Upper lobe of left lung (tissue), 6 donors: ENCODE measurements around the gene NAP1L4. TPM values are rescaled to one million over a fixed set of nuclear protein-coding genes. Genes with fewer than 3 reads are reported as not detected.

Experiments used
- ATAC-seq, 2 donors: fragments of 200-7000 bp; cut with Tn5 transposase; one replicate each; pipeline ENCODE4 v1.9.1; 2022; ENCODE audit warnings: mild to moderate bottlenecking in 2 of 2, moderate library complexity in 2 of 2; ENCODE audit not compliant: low FRiP score in 2 of 2
- DNase-seq, 2 donors: peaks; one replicate each; pipeline ENCODE4 v3.0.0-alpha.2; 2019 to 2020
- H3K27ac ChIP-seq, 4 donors: fragments of 200-600 bp; sonication (generic); one replicate each; pipeline ENCODE4 v1.5.1; 2016 to 2019
- H3K27me3 ChIP-seq, 4 donors: fragments of 200-600 bp; sonication (generic); one replicate each; pipeline ENCODE4 v1.5.1; 2017 to 2019
- H3K36me3 ChIP-seq, 4 donors: fragments of 200-600 bp; sonication (generic); one replicate each; pipeline ENCODE4 v1.5.1; 2016 to 2019
- H3K4me1 ChIP-seq, 4 donors: fragments of 200-600 bp; sonication (generic); one replicate each; pipeline ENCODE4 v1.5.1; 2018 to 2019
- H3K4me3 ChIP-seq, 4 donors: fragments of 200-600 bp; sonication (generic); one replicate each; pipeline ENCODE4 v1.5.1; 2017 to 2019; ENCODE audit warnings: mild to moderate bottlenecking in 2 of 4, moderate library complexity in 1 of 4
- H3K9me3 ChIP-seq, 4 donors: fragments of 200-600 bp; sonication (generic); one replicate each; pipeline ENCODE4 v1.5.1; 2018 to 2019
- CTCF ChIP-seq, 6 experiments: fragments of 450-650 bp in 4 of 6; fragments of 200-600 bp in 2 of 6; sonication (generic) in 2 of 6; IDR thresholded peaks; one replicate each; pipeline ENCODE4 v1.5.1; 2016 to 2019; ENCODE audit warnings: antibody characterized with exemption in 6 of 6
- EP300 ChIP-seq, 4 donors: sonication (generic); formaldehyde crosslinking; IDR thresholded peaks; one replicate each; pipeline ENCODE4 v1.5.1; 2017; ENCODE audit warnings: antibody characterized with exemption in 4 of 4, control low read depth in 2 of 4
- POLR2A ChIP-seq, 4 donors: fragments of 450-650 bp; IDR thresholded peaks; one replicate each; pipeline ENCODE4 v1.5.1; 2016 to 2017; ENCODE audit warnings: antibody characterized with exemption in 4 of 4, mild to moderate bottlenecking in 2 of 4
- POLR2AphosphoS5 ChIP-seq, 2 donors: sonication (generic); formaldehyde crosslinking; IDR thresholded peaks; one replicate each; pipeline ENCODE4 v1.5.1; 2017; ENCODE audit warnings: antibody characterized with exemption in 2 of 2
- WGBS, 2 donors: methylation state at CpG; one replicate each; pipeline ENCODE4 v1.1.5; 2017 to 2018; 5-methylcytosine and 5-hydroxymethylcytosine counted together
- total RNA-seq, 6 donors: library from RNA; depleted of rRNA in 4 of 6; stranded (reverse); fragments of >200 nt in 4 of 6; gene quantifications; one replicate each; pipeline versions ENCODE4 v1.1.0 to v1.2.1, GENCODE V29; 2016 to 2021
- donor health status: DM: no; HTN: no; CAD: no; lungs with moderate emphysema.
- donor health status: DM: no; HTN: yes; CAD: no; lungs with severe emphysema.

The NAP1L4 gene
- total RNA-seq, 6 donors from 2014 or later = 81.1 to 194 (median 103) TPM

GRCh38 chr11:2934611-2935239 is 57.4 kb downstream of the NAP1L4 start:
- ATAC-seq = no peak
- peaks cover 0 to 7% (median 0%) of the 10 kb centered on the region in 4 donors for H3K27me3 ChIP-seq
- no peak overlapping the region for H3K27ac ChIP-seq
- no peak overlapping the region for H3K4me3 ChIP-seq
- peak; percentile 16 to 54 for DNase-seq
- WGBS, 2 donors = 86 to 93% methylated on average over 14 of the region's 14 CpGs
- peaks cover 0 to 7% (median 4%) of the 10 kb centered on the region in 4 donors for H3K9me3 ChIP-seq
- H3K36me3 ChIP-seq = no peaks in the 10 kb centered on the region
- TF ChIP-seq EP300 (IDR thresholded peaks at IDR 0.05) (no peak), POLR2A (IDR thresholded peaks at IDR 0.05) (no peak)
- H3K4me1 ChIP-seq = peaks cover 9 to 27% (median 18%) of the 10 kb centered on the region in 4 donors

- ATAC-seq = no peak
- TF ChIP-seq POLR2AphosphoS5 (IDR thresholded peaks at IDR 0.05) = no peak
- TF ChIP-seq POLR2A (IDR thresholded peaks at IDR 0.05) = no peak
- TF ChIP-seq EP300 (IDR thresholded peaks at IDR 0.05) = no peak
- no peak for TF ChIP-seq CTCF (IDR thresholded peaks at IDR 0.05)
- Histone ChIP-seq H3K27ac (peak overlapping the region in 2 of 4 donors; percentile 23 to 72), H3K4me3 (no peak overlapping the region), H3K36me3 (no peaks in the 10 kb centered on the region), H3K9me3 (peaks cover 0 to 7% (median 4%) of the 10 kb centered on the region in 4 donors), H3K4me1 (peaks cover 15 to 33% (median 22%) of the 10 kb centered on the region in 4 donors), H3K27me3 (peaks cover 0 to 7% (median 0%) of the 10 kb centered on the region in 4 donors)
- WGBS, 2 donors = 88 to 97% methylated on average over 7 of the region's 7 CpGs
- DNase-seq = no peak
Observed at GRCh38 chr11:2934021-2934550, 58.0 kb downstream of the NAP1L4 start.

GRCh38 chr11:2933375-2934020 is 58.6 kb downstream of the NAP1L4 start:
- Histone ChIP-seq H3K27me3 (peaks cover 0 to 12% (median 0%) of the 10 kb centered on the region in 4 donors), H3K9me3 (peaks cover 0 to 7% (median 4%) of the 10 kb centered on the region in 4 donors), H3K27ac (peak overlapping the region in 3 of 4 donors; percentile 13 to 72 (median 23)), H3K4me3 (no peak overlapping the region), H3K36me3 (no peaks in the 10 kb centered on the region), H3K4me1 (peaks cover 20 to 39% (median 28%) of the 10 kb centered on the region in 4 donors)
- TF ChIP-seq POLR2AphosphoS5 (IDR thresholded peaks at IDR 0.05) (peak; percentile 48 to 60), EP300 (IDR thresholded peaks at IDR 0.05) (no peak), POLR2A (IDR thresholded peaks at IDR 0.05) (peak in 1 of 4 donors; percentile 49), CTCF (IDR thresholded peaks at IDR 0.05) (no peak)
- WGBS, 2 donors = 20 to 40% methylated on average over 1 to 11 of the region's 12 CpGs
- peak; percentile 91 to 95 for DNase-seq
- peak; percentile 69 to 80 for ATAC-seq

- peak in 1 of 2 donors; percentile 65 for DNase-seq
- peak overlapping the region in 3 of 4 donors; percentile 13 to 72 (median 23) for H3K27ac ChIP-seq
- H3K9me3 ChIP-seq = peaks cover 0 to 4% (median 3%) of the 10 kb centered on the region in 4 donors
- no peak for TF ChIP-seq POLR2A (IDR thresholded peaks at IDR 0.05)
- TF ChIP-seq POLR2AphosphoS5 (IDR thresholded peaks at IDR 0.05) = no peak
- no peak for TF ChIP-seq CTCF (IDR thresholded peaks at IDR 0.05)
- TF ChIP-seq EP300 (IDR thresholded peaks at IDR 0.05) = no peak
- H3K36me3 ChIP-seq = no peaks in the 10 kb centered on the region
- peaks cover 27 to 46% (median 34%) of the 10 kb centered on the region in 4 donors for H3K4me1 ChIP-seq
- H3K27me3 ChIP-seq = peaks cover 0 to 13% (median 0%) of the 10 kb centered on the region in 4 donors
- no peak for ATAC-seq
- 0 to 68% methylated on average over 1 to 15 of the region's 15 CpGs for WGBS, 2 donors
- no peak overlapping the region for H3K4me3 ChIP-seq
Observed at GRCh38 chr11:2932850-2933251, 59.3 kb downstream of the NAP1L4 start.
